Lower lobe of right lung (tissue), 2 donors: Measurements from ENCODE around the gene ELP6. TPM values are rescaled to one million over a fixed set of nuclear protein-coding genes. Genes with fewer than 3 reads are reported as not detected.

Experiments used
- ATAC-seq, 2 donors: fragments of 200-7000 bp; cut with Tn5 transposase; one replicate each; pipeline ENCODE4 v1.9.1; 2020 to 2022; ENCODE audit warnings: mild to moderate bottlenecking in 2 of 2, moderate library complexity in 2 of 2
- DNase-seq: peaks from one replicate; pipeline ENCODE4 v3.0.0-alpha.2; 2020
- H3K27ac ChIP-seq: fragments of 200-600 bp; one replicate; pipeline ENCODE4 v1.8.0; 2022
- H3K27me3 ChIP-seq: fragments of 200-600 bp; one replicate; pipeline ENCODE4 v1.8.0; 2022; ENCODE audit warnings: low read depth
- H3K36me3 ChIP-seq: fragments of 200-600 bp; one replicate; pipeline ENCODE4 v1.8.0; 2022; ENCODE audit warnings: mild to moderate bottlenecking
- H3K4me1 ChIP-seq: fragments of 200-600 bp; one replicate; pipeline ENCODE4 v1.8.0; 2022
- H3K4me3 ChIP-seq: fragments of 200-600 bp; one replicate; pipeline ENCODE4 v1.8.0; 2022; ENCODE audit warnings: mild to moderate bottlenecking
- H3K9me3 ChIP-seq: fragments of 200-600 bp; one replicate; pipeline ENCODE4 v1.8.0; 2022
- CTCF ChIP-seq: fragments of 200-600 bp; IDR thresholded peaks from one replicate; pipeline ENCODE4 v1.8.0; 2022; ENCODE audit warnings: antibody characterized with exemption, mild to moderate bottlenecking
- intact Hi-C: fragments of 100-400 bp; cut with DNase I; formaldehyde crosslinking; loops from one replicate; pipeline ENCODE4 v1.11.0; 2022
- total RNA-seq: library from RNA; stranded (reverse); fragmentation: NEBNext Ultra II Directional; extraction: Animal tissue kit (Norgen Biotek cat#: 25700); gene quantifications from one replicate; pipeline ENCODE4 v1.2.1, GENCODE V29; 2021
- donor health status: DM: no; HTN: yes; CAD: no; lungs with severe emphysema.

The ELP6 gene
- total RNA-seq, 1 donor from 2014 or later: 18.8 TPM

GRCh38 chr3:47533481-47533880 lies 20.0 kb upstream of the ELP6 start:
- H3K9me3 ChIP-seq: no peaks in the 10 kb centered on the region
- DNase-seq (no peak), ATAC-seq (no peak)
- no peaks in the 10 kb centered on the region for H3K27me3 ChIP-seq
- H3K4me1 ChIP-seq: no peaks in the 10 kb centered on the region
- TF ChIP-seq CTCF: no peak
- no peak overlapping the region for H3K4me3 ChIP-seq
- H3K27ac ChIP-seq: no peak overlapping the region
- intact Hi-C loops: no loop called here
- H3K36me3 ChIP-seq: no peaks in the 10 kb centered on the region

GRCh38 chr3:47527952-47528725 lies 14.6 kb upstream of the ELP6 start:
- TF ChIP-seq CTCF: no peak
- intact Hi-C loops: loop anchor here (10.0 kb wide), 1 partner anchor 277 kb away; the partner anchor contains the start of gene DHX30
- Histone ChIP-seq H3K27me3 (no peaks in the 10 kb centered on the region), H3K9me3 (no peaks in the 10 kb centered on the region), H3K36me3 (no peaks in the 10 kb centered on the region), H3K4me1 (no peaks in the 10 kb centered on the region), H3K27ac (no peak overlapping the region), H3K4me3 (no peak overlapping the region)
- DNase-seq (no peak), ATAC-seq (no peak)

GRCh38 chr3:47525617-47526016 lies 12.1 kb upstream of the ELP6 start:
- intact Hi-C loops: loop anchor here (10.0 kb wide), 1 partner anchor 279 kb away; the partner anchor contains the start of gene DHX30
- no peaks in the 10 kb centered on the region for H3K36me3 ChIP-seq
- no peak overlapping the region for H3K27ac ChIP-seq
- no peak for TF ChIP-seq CTCF
- DNase-seq (no peak), ATAC-seq (no peak)
- H3K9me3 ChIP-seq: no peaks in the 10 kb centered on the region
- no peak overlapping the region for H3K4me3 ChIP-seq
- H3K27me3 ChIP-seq: no peaks in the 10 kb centered on the region
- H3K4me1 ChIP-seq: peaks cover 5% of the 10 kb centered on the region

GRCh38 chr3:47523310-47524073 lies 10.0 kb upstream of the ELP6 start:
- intact Hi-C loops: loop anchor here (10.0 kb wide), 1 partner anchor 281 kb away; the partner anchor contains the start of gene DHX30
- Histone ChIP-seq H3K27me3 (no peaks in the 10 kb centered on the region), H3K27ac (no peak overlapping the region), H3K4me1 (peaks cover 5% of the 10 kb centered on the region), H3K4me3 (no peak overlapping the region), H3K9me3 (no peaks in the 10 kb centered on the region), H3K36me3 (no peaks in the 10 kb centered on the region)
- TF ChIP-seq CTCF: no peak
- DNase-seq (no peak), ATAC-seq (peak in 1 of 2 donors; percentile 45)

- ATAC-seq: peak; percentile 96 to 98
- Histone ChIP-seq H3K27me3 (no peaks in the 10 kb centered on the region), H3K4me1 (peaks cover 5% of the 10 kb centered on the region), H3K9me3 (no peaks in the 10 kb centered on the region), H3K36me3 (no peaks in the 10 kb centered on the region), H3K4me3 (no peak overlapping the region), H3K27ac (no peak overlapping the region)
- peak; percentile 88 for DNase-seq
- intact Hi-C loops: loop anchor here (10.0 kb wide), 1 partner anchor 282 kb away; the partner anchor contains the start of gene DHX30
- TF ChIP-seq CTCF: peak; percentile 89
Observed at GRCh38 chr3:47522082-47522987, 8.8 kb upstream of the ELP6 start.
